Cardiac fibroblast (primary cell): Measurements from ENCODE around the gene TEDC1.

Source experiments
- DNase-seq, 2 donors: peaks; one replicate each; pipeline versions ENCODE4 v3.0.0 to v3.0.0-alpha.2; 2010; ENCODE audit warnings: low read depth in 2 of 2
- H3K4me3 ChIP-seq, 2 donors: replicated peaks in 1 of 2; 1 replicate in 1 of 2; 2 replicates in 1 of 2; pipeline ENCODE4 v1.5.1; 2011; ENCODE audit warnings: low read depth in 2 of 2, low read length in 2 of 2, mild to moderate bottlenecking in 2 of 2, moderate library complexity in 1 of 2
- TF ChIP-seq, protein P1 (sequence below): IDR thresholded peaks from one replicate; pipeline ENCODE4 v1.5.1; 2011; ENCODE audit warnings: low read depth, mild to moderate bottlenecking, low read length, inconsistent platforms

Gene TEDC1

GRCh38 chr14:105495101-105495989, 4.3 kb downstream of the TEDC1 start:
- DNase-seq: no peak
- TF ChIP-seq, protein P1, sequence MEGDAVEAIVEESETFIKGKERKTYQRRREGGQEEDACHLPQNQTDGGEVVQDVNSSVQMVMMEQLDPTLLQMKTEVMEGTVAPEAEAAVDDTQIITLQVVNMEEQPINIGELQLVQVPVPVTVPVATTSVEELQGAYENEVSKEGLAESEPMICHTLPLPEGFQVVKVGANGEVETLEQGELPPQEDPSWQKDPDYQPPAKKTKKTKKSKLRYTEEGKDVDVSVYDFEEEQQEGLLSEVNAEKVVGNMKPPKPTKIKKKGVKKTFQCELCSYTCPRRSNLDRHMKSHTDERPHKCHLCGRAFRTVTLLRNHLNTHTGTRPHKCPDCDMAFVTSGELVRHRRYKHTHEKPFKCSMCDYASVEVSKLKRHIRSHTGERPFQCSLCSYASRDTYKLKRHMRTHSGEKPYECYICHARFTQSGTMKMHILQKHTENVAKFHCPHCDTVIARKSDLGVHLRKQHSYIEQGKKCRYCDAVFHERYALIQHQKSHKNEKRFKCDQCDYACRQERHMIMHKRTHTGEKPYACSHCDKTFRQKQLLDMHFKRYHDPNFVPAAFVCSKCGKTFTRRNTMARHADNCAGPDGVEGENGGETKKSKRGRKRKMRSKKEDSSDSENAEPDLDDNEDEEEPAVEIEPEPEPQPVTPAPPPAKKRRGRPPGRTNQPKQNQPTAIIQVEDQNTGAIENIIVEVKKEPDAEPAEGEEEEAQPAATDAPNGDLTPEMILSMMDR: no peak
- H3K4me3 ChIP-seq: no peak overlapping the region

DNA sequence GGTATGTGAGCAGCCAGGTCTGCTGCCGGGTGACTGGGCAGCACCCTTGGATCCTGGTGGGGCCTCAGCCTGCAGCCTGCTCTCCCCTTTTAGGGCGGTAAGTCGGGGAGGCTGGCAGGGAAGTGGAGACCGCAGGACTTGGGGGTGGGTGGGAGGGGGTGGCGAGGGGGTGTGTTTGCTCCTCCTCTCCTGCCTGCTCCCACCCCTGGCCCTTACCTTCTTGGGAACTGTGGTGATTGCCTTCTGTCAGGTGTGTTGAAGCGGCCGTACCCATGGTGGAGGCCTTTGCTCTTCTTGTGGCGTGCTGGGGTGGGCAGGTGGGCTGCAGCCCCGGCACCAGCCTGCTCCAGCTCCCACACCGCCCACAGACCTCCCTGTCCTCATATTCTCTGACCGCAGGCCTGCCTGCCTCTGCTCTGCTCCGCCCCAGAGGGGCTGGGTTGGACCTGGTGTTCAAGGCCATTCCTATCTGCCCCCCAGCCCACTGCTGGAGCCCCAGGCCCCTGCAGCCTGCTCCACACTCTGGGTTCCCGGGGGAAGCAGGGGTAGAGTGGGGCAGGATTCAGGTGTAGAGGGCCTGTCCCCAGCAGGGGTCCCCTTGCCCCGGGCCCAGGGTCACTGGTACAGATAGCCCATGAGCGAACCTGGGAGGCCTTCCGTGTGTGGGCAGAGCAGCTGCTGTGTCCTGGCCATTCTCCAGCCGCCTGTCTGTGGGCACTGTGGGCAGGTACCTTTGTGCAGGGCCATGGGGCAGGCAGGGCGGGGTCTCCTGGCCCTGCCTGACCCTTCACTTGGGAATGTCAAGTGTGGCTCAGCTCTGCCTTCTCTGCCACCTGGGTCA, 5.2 kb downstream of the TEDC1 start:
- no peak for DNase-seq
- TF ChIP-seq, protein P1: no peak
- no peak overlapping the region for H3K4me3 ChIP-seq

DNA sequence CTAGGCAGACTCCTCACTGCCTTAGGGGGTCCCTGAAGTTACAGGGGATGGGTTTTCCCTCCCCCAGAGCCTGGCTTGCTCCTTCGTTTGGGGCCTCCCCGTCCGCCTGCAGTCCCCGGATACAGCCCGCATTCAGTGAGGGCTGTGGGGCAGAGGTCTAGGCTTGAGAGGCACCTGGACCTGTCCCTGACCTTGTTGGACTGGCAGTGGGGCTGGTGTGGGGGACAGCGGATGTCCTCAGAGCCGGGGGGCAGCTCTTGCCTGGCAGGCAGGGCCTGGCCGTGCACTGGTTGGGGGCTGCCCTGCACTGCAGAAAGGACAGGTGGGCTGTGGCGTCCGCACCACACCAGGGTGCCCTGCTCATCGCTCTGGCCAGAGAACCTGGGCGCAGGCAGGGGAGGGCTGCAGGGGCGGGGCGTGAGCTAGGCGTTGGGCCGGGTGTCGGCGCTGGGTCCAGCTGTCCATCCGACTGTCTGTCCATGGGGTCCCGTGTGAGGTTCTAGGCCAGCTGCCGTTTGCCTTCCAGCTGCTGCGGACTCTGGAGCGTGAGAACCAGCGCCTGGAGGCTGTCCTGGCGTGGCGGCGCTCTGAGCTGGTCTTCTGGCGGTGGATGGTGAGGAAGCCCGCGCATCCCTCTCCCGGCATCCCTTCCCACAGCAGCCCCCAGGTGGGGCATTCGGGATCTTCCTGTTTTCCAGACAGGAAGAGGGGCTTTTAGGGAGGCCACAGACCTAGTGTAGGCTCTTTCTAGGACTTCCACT, 6.0 kb downstream of the TEDC1 start:
- TF ChIP-seq, protein P1: no peak
- no peak overlapping the region for H3K4me3 ChIP-seq
- no peak for DNase-seq

GRCh38 chr14:105497671-105498429, 6.8 kb downstream of the TEDC1 start:
- TF ChIP-seq, protein P1: no peak
- H3K4me3 ChIP-seq: no peak overlapping the region
- no peak for DNase-seq

DNA sequence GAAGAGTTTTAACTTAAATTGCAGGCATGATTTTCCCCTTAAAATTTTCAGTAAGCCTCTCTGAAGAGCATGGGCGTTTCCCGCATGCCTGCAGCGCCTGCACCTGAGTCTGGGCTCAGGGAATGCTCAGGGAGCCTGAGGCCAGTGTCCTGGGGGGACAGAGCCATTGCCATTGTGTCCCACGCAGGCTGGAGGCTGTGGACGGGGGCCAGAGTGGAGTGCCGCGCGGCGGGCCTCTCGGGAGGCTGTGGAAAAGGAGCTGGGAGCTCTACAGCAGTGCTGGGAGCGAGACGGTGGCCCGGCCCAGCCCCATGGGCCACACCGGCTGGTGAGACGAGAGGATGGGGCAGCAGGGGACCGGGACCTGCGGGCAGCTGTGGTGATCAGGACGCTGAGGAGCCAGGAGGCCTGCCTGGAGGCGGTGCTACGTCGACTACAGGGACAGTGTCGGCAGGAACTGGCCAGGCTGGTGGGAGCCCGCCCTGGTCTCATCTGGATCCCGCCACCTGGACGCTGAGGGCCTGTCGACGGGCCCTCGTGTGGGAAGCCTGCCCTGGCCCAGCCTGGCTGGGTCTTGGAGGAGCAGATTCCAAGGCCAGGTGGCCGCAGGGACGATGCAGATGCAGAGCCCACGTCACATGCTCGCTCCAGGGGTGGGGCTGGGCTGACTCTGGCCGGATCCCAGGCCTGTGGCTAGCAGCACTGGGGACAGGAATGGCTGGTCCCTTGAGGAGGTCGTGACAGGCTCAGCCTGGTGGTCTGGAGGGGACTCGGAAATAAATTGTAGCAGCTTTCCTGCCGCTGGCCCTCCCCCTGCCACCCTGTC, 7.6 kb downstream of the TEDC1 start:
- no peak for DNase-seq
- TF ChIP-seq, protein P1: no peak
- no peak overlapping the region for H3K4me3 ChIP-seq
